Dedifferentiated amniotic fluid mesenchymal stem cell (primary cell): Measurements from ENCODE around the gene TMEM198.
A peak's percentile ranks its signal among the peaks of the same experiment; 100 is the strongest.

Experiments
- DNase-seq: peaks from one replicate; pipeline ENCODE4 v3.0.0-alpha.2; 2016; ENCODE audit errors: extremely low spot score

Gene TMEM198

GRCh38 chr2:219578811-219579613 lies 35.2 kb downstream of the TMEM198 start:
- no peak for DNase-seq

GRCh38 chr2:219581346-219581745 lies 37.5 kb downstream of the TMEM198 start:
- no peak for DNase-seq

GRCh38 chr2:219591091-219591490 lies 47.3 kb downstream of the TMEM198 start:
- no peak for DNase-seq

GRCh38 chr2:219592736-219593135 lies 48.9 kb downstream of the TMEM198 start:
- peak; percentile 48 for DNase-seq

GRCh38 chr2:219593154-219593553 lies 49.3 kb downstream of the TMEM198 start:
- no peak for DNase-seq

- no peak for DNase-seq
Measured at GRCh38 chr2:219595256-219595655, 51.4 kb downstream of the TMEM198 start.

GRCh38 chr2:219596954-219597551 lies 53.2 kb downstream of the TMEM198 start:
- peak; percentile 18 for DNase-seq

- DNase-seq: peak; percentile 96
Measured at GRCh38 chr2:219597552-219598307, 53.9 kb downstream of the TMEM198 start, which contains the start of gene STK11IP. TSS of gene STK11IP (plus strand) at chr2:219597857. CDS start at chr2:219598120, 263 bp downstream.

GRCh38 chr2:219598308-219599078 lies 54.7 kb downstream of the TMEM198 start:
- no peak for DNase-seq
